ENCODE results near the gene BID.
"Not testable (repeated sequence)": the region's sequence is repeated elsewhere in the genome, so short reads cannot be mapped to it uniquely, and the experiment has no call there.

BID gene

GRCh38 chr22:17710023-17710422 is 64.2 kb downstream of the BID start:
- WGBS, 2 experiments (ENCODE audit: insufficient coverage in 2 of 2): 92 to 96% methylated on average over 3 to 4 of the region's 5 CpGs
- Histone ChIP-seq H3K4me1 (ENCODE audit: control insufficient read depth, insufficient read depth, low read length, poor library complexity, severe bottlenecking) (no peaks in the 10 kb centered on the region), H3K27ac (ENCODE audit: low read depth, low read length, severe bottlenecking) (no peak overlapping the region), H3K9me3 (ENCODE audit: control insufficient read depth, low read length) (no peaks in the 10 kb centered on the region), H3K36me3 (ENCODE audit: control insufficient read depth, insufficient read depth, low read length) (peaks cover 31% of the 10 kb centered on the region), H3K4me3 (ENCODE audit: extremely low read depth, insufficient read depth, low read length, poor library complexity, severe bottlenecking) (no peak overlapping the region)

DNA sequence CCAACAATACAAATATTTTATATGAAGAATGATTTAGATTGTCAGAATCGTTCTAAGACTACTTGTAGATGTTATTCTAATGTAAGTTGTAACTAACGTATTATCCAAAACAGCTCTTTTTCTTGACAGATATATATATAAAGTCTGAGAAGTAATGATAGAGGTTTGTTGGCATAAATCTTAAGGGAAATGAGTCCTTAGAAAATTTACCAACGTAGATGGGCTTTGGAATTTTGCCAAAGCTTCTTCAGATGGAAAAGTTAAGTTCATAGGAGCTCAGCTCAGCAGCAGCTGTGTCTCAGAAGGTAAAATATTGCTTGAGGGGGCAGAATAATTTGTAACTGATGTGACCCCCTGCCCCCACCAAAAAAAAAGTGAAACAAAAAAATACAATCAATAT is 66.7 kb downstream of the BID start:
- Histone ChIP-seq H3K4me3 (ENCODE audit: extremely low read depth, insufficient read depth, low read length, poor library complexity, severe bottlenecking) (no peak overlapping the region), H3K36me3 (ENCODE audit: control insufficient read depth, insufficient read depth, low read length) (peaks cover 45% of the 10 kb centered on the region), H3K4me1 (ENCODE audit: control insufficient read depth, insufficient read depth, low read length, poor library complexity, severe bottlenecking) (no peaks in the 10 kb centered on the region), H3K9me3 (ENCODE audit: control insufficient read depth, low read length) (no peaks in the 10 kb centered on the region), H3K27ac (ENCODE audit: low read depth, low read length, severe bottlenecking) (no peak overlapping the region)
- WGBS, 2 experiments (ENCODE audit: insufficient coverage in 2 of 2): 92 to 100% methylated on average over 1 of the region's 3 CpGs

GRCh38 chr22:17706947-17707346 is 67.3 kb downstream of the BID start:
- peaks cover 50% of the 10 kb centered on the region for H3K36me3 ChIP-seq (ENCODE audit: control insufficient read depth, insufficient read depth, low read length)
- WGBS, 2 experiments (ENCODE audit: insufficient coverage in 2 of 2): no CpG with 5 or more reads among the region's 1 CpG
- H3K27ac ChIP-seq (ENCODE audit: low read depth, low read length, severe bottlenecking): no peak overlapping the region
- no peaks in the 10 kb centered on the region for H3K9me3 ChIP-seq (ENCODE audit: control insufficient read depth, low read length)
- H3K4me1 ChIP-seq (ENCODE audit: control insufficient read depth, insufficient read depth, low read length, poor library complexity, severe bottlenecking): no peaks in the 10 kb centered on the region
- no peak overlapping the region for H3K4me3 ChIP-seq (ENCODE audit: extremely low read depth, insufficient read depth, low read length, poor library complexity, severe bottlenecking)

- Histone ChIP-seq H3K9me3 (ENCODE audit: control insufficient read depth, low read length) (no peaks in the 10 kb centered on the region), H3K27ac (ENCODE audit: low read depth, low read length, severe bottlenecking) (peak overlapping the region; percentile 62), H3K36me3 (ENCODE audit: control insufficient read depth, insufficient read depth, low read length) (peaks cover 47% of the 10 kb centered on the region), H3K4me1 (ENCODE audit: control insufficient read depth, insufficient read depth, low read length, poor library complexity, severe bottlenecking) (no peaks in the 10 kb centered on the region), H3K4me3 (ENCODE audit: extremely low read depth, insufficient read depth, low read length, poor library complexity, severe bottlenecking) (no peak overlapping the region)
- 63 to 79% methylated on average over 3 of the region's 9 CpGs for WGBS, 2 experiments (ENCODE audit: insufficient coverage in 2 of 2)
Measured at GRCh38 chr22:17705951-17706900, 68.0 kb downstream of the BID start.

GRCh38 chr22:17705546-17705945 is 68.7 kb downstream of the BID start:
- Histone ChIP-seq H3K27ac (ENCODE audit: low read depth, low read length, severe bottlenecking) (no peak overlapping the region), H3K4me3 (ENCODE audit: extremely low read depth, insufficient read depth, low read length, poor library complexity, severe bottlenecking) (no peak overlapping the region), H3K9me3 (ENCODE audit: control insufficient read depth, low read length) (no peaks in the 10 kb centered on the region), H3K4me1 (ENCODE audit: control insufficient read depth, insufficient read depth, low read length, poor library complexity, severe bottlenecking) (no peaks in the 10 kb centered on the region), H3K36me3 (ENCODE audit: control insufficient read depth, insufficient read depth, low read length) (peaks cover 46% of the 10 kb centered on the region)
- WGBS, 2 experiments (ENCODE audit: insufficient coverage in 2 of 2): 95% methylated on average over 4 of the region's 7 CpGs; no CpG with 5 or more reads in 1 of the 2 experiments

GRCh38 chr22:17703811-17704210 is 70.5 kb downstream of the BID start:
- peaks cover 39% of the 10 kb centered on the region for H3K36me3 ChIP-seq (ENCODE audit: control insufficient read depth, insufficient read depth, low read length)
- WGBS, 2 experiments (ENCODE audit: insufficient coverage in 2 of 2): 92 to 100% methylated on average over 2 of the region's 2 CpGs
- H3K27ac ChIP-seq (ENCODE audit: low read depth, low read length, severe bottlenecking): no peak overlapping the region
- peaks cover 8% of the 10 kb centered on the region for H3K4me1 ChIP-seq (ENCODE audit: control insufficient read depth, insufficient read depth, low read length, poor library complexity, severe bottlenecking)
- H3K9me3 ChIP-seq (ENCODE audit: control insufficient read depth, low read length): no peaks in the 10 kb centered on the region
- H3K4me3 ChIP-seq (ENCODE audit: extremely low read depth, insufficient read depth, low read length, poor library complexity, severe bottlenecking): no peak overlapping the region

DNA sequence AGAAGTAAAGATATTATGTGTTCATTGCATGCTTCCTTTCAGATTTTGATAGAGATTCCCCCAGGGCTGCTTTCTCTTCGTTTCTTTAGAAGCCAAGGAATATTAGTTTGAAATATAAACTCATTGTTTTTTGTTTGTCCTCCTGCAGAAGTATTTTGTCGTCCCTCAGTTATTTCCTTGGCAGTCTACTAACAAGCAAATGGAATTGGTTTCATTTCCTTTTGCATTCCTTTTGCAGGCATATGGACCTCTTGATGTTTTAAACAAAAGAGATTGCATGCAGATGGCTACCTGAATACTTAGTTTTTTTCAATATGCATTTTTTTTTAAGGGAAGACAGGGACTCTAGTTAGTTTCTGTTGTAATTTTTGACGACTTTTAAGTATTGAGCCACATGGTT is 73.5 kb downstream of the BID start:
- no peak overlapping the region for H3K4me3 ChIP-seq (ENCODE audit: extremely low read depth, insufficient read depth, low read length, poor library complexity, severe bottlenecking)
- H3K36me3 ChIP-seq (ENCODE audit: control insufficient read depth, insufficient read depth, low read length): peaks cover 40% of the 10 kb centered on the region
- WGBS, 2 experiments (ENCODE audit: insufficient coverage in 2 of 2): 53% methylated on average over 2 of the region's 3 CpGs; no CpG with 5 or more reads in 1 of the 2 experiments
- no peak overlapping the region for H3K27ac ChIP-seq (ENCODE audit: low read depth, low read length, severe bottlenecking)
- no peaks in the 10 kb centered on the region for H3K9me3 ChIP-seq (ENCODE audit: control insufficient read depth, low read length)
- H3K4me1 ChIP-seq (ENCODE audit: control insufficient read depth, insufficient read depth, low read length, poor library complexity, severe bottlenecking): peaks cover 8% of the 10 kb centered on the region

DNA sequence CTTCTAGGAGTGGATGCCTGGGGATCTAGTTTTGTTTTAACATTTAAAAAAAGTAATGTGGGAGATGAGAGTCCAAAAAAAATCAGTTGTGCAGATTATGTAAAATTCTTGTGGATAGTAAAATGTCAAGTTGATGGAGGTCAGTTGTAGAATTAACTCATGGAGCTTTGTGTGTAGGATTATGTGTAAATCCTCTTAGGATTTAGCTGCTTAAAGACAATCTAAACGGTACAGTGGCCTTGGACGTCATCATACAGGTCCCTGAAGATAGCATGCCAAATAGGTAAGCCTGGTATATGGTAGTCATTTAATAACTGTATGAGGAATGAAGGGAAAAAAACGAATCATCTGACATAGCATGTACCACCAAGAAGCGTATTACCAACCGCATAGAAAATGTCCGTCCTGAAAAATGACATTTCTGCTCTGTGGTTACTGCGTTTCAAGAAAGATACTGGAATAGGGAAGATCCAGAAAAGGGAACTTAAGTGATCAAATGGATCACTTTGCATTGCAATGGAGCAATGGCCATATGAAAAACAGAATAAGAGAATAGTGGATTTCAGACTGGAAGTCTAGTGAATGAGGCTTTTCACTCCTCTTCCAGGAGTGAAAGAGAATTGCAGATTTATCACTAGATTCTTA is 74.5 kb downstream of the BID start:
- Histone ChIP-seq H3K4me3 (ENCODE audit: extremely low read depth, insufficient read depth, low read length, poor library complexity, severe bottlenecking) (no peak overlapping the region), H3K27ac (ENCODE audit: low read depth, low read length, severe bottlenecking) (no peak overlapping the region), H3K9me3 (ENCODE audit: control insufficient read depth, low read length) (no peaks in the 10 kb centered on the region), H3K36me3 (ENCODE audit: control insufficient read depth, insufficient read depth, low read length) (peaks cover 40% of the 10 kb centered on the region), H3K4me1 (ENCODE audit: control insufficient read depth, insufficient read depth, low read length, poor library complexity, severe bottlenecking) (peaks cover 8% of the 10 kb centered on the region)
- WGBS, 2 experiments (ENCODE audit: insufficient coverage in 2 of 2): 96% methylated on average over 7 of the region's 7 CpGs

- H3K4me1 ChIP-seq (ENCODE audit: control insufficient read depth, insufficient read depth, low read length, poor library complexity, severe bottlenecking): peaks cover 8% of the 10 kb centered on the region
- no peak overlapping the region for H3K4me3 ChIP-seq (ENCODE audit: extremely low read depth, insufficient read depth, low read length, poor library complexity, severe bottlenecking)
- no peaks in the 10 kb centered on the region for H3K9me3 ChIP-seq (ENCODE audit: control insufficient read depth, low read length)
- H3K27ac ChIP-seq (ENCODE audit: low read depth, low read length, severe bottlenecking): no peak overlapping the region
- H3K36me3 ChIP-seq (ENCODE audit: control insufficient read depth, insufficient read depth, low read length): peaks cover 38% of the 10 kb centered on the region
Measured at GRCh38 chr22:17698948-17699347, 75.3 kb downstream of the BID start.

GRCh38 chr22:17698276-17698675 is 76.0 kb downstream of the BID start:
- not testable (repeated sequence) for H3K4me3 ChIP-seq (ENCODE audit: extremely low read depth, insufficient read depth, low read length, poor library complexity, severe bottlenecking); H3K9me3 ChIP-seq (ENCODE audit: control insufficient read depth, low read length); H3K27ac ChIP-seq (ENCODE audit: low read depth, low read length, severe bottlenecking); H3K4me1 ChIP-seq (ENCODE audit: control insufficient read depth, insufficient read depth, low read length, poor library complexity, severe bottlenecking)
- peaks cover 38% of the 10 kb centered on the region for H3K36me3 ChIP-seq (ENCODE audit: control insufficient read depth, insufficient read depth, low read length)
- 100% methylated on average over 1 of the region's 3 CpGs; no CpG with 5 or more reads in 1 of the 2 experiments for WGBS, 2 experiments (ENCODE audit: insufficient coverage in 2 of 2)

DNA sequence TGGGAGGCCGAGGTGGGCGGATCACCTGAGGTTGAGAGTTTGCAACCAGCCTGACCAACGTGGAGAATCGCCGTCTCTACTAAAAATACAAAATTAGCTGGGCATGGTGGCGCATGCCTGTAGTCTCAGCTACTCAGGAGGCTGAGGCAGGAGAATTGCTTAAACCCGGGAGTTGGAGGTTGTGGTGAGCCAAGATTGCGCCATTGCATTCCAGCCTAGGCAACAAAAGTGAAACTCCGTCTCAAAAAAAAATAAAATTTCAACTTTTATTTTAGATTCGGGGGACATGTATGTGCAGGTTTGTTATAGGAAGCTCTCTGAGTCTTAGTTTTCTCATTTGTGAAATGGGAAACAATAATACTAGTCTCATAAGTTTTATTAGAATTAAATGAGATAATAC is 77.1 kb downstream of the BID start:
- not testable (repeated sequence) for H3K27ac ChIP-seq (ENCODE audit: low read depth, low read length, severe bottlenecking); H3K4me1 ChIP-seq (ENCODE audit: control insufficient read depth, insufficient read depth, low read length, poor library complexity, severe bottlenecking); H3K4me3 ChIP-seq (ENCODE audit: extremely low read depth, insufficient read depth, low read length, poor library complexity, severe bottlenecking); H3K9me3 ChIP-seq (ENCODE audit: control insufficient read depth, low read length)
- 85 to 90% methylated on average over 5 to 7 of the region's 10 CpGs for WGBS, 2 experiments (ENCODE audit: insufficient coverage in 2 of 2)
- peaks cover 30% of the 10 kb centered on the region for H3K36me3 ChIP-seq (ENCODE audit: control insufficient read depth, insufficient read depth, low read length)
